GM10847 (cell line): Measurements from ENCODE around the gene CCNY.

Experiments
- POLR2A ChIP-seq: IDR thresholded peaks from 2 replicates; pipeline ENCODE4 v1.6.1; 2011; ENCODE audit not compliant: insufficient read length; ENCODE audit errors: extremely low read depth

CCNY gene

GRCh38 chr10:35328404-35329037 is 7.8 kb upstream of the CCNY start:
- TF ChIP-seq POLR2A = no peak

GRCh38 chr10:35329520-35329919 is 6.8 kb upstream of the CCNY start:
- TF ChIP-seq POLR2A = no peak

GRCh38 chr10:35331894-35332640 is 4.2 kb upstream of the CCNY start:
- no peak for TF ChIP-seq POLR2A

- no peak for TF ChIP-seq POLR2A
These were observed 2.0 kb upstream of the CCNY start for GRCh38 chr10:35334297-35334696.

GRCh38 chr10:35335133-35336083 is 901 bp upstream of the CCNY start:
- no peak for TF ChIP-seq POLR2A

- no peak for TF ChIP-seq POLR2A
These were observed 863 bp downstream of the CCNY start for GRCh38 chr10:35336921-35337823.

- TF ChIP-seq POLR2A = no peak
These were observed 3.6 kb downstream of the CCNY start for GRCh38 chr10:35339942-35340341.

- no peak for TF ChIP-seq POLR2A
These were observed 4.7 kb downstream of the CCNY start for GRCh38 chr10:35340975-35341374.

- no peak for TF ChIP-seq POLR2A
These were observed 5.2 kb downstream of the CCNY start for GRCh38 chr10:35341521-35341920.

GRCh38 chr10:35342183-35342753 is 6.0 kb downstream of the CCNY start:
- TF ChIP-seq POLR2A = no peak

GRCh38 chr10:35343739-35344138 is 7.4 kb downstream of the CCNY start:
- no peak for TF ChIP-seq POLR2A

- no peak for TF ChIP-seq POLR2A
These were observed 9.1 kb downstream of the CCNY start for GRCh38 chr10:35345383-35345742.

GRCh38 chr10:35346248-35346647 is 9.9 kb downstream of the CCNY start:
- no peak for TF ChIP-seq POLR2A

- TF ChIP-seq POLR2A = no peak
These were observed 10.8 kb downstream of the CCNY start for GRCh38 chr10:35347121-35347562.
